Measurements from ENCODE around the gene PRELID2.
"Not testable (repeated sequence)": the region's sequence is repeated elsewhere in the genome, so short reads cannot be mapped to it uniquely, and the experiment has no call there.

Gene PRELID2

GRCh38 chr5:145838276-145838675, 3.1 kb upstream of the PRELID2 start:
- DNase-seq = peak; percentile 81 to 93

GRCh38 chr5:145836241-145836640, 1.1 kb upstream of the PRELID2 start:
- not testable (repeated sequence) for DNase-seq

- peak in 1 of 2 experiments; percentile 32 for DNase-seq
Observed at GRCh38 chr5:145835848-145836239, 702 bp upstream of the PRELID2 start.

DNA sequence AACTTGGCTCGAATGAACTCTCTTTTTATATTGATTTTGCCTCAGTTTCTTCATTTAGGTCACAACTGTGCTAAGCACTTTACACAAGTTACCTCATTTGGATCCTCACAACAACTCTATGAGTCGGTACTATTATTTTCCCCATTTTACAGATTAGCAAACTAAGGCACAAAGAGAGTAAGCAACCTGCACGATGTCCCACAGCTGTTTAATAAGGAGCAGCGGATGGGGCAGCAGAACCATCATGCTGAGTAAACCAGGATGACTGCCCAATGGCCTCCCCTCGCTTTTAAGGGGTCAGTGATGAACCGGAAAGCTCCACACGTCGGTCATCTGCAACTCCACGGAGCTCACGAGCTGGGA, 607 bp downstream of the PRELID2 start:
- DNase-seq = no peak

DNA sequence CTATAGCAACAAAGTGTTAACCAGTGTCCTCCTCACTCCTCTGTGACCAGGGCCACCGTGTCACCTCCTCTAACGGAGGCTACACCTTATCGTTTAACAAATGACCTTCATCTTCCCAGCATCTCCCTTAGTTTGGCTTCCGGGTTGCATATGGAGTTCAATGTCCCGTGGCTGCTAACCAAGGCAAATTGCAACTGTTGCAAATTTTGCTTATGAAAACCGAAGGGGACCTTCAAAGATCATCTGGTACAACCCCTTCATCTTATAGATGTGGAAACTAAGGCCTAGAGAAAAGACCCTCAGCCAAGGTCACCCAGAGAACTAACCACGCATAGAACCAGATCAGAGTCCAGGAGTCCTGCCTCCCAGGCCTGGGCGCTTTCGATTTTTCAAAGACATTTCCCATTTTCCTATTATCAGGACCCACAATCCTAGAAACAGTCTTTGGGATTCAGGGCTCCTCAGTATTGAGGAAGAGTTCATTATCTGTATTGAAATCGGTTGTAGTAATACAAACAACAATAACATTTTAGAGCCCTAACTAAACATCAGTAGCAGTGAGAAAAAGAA, 1.4 kb downstream of the PRELID2 start:
- DNase-seq = no peak

- DNase-seq = no peak
Observed at GRCh38 chr5:145830594-145830993, 4.5 kb downstream of the PRELID2 start.

DNA sequence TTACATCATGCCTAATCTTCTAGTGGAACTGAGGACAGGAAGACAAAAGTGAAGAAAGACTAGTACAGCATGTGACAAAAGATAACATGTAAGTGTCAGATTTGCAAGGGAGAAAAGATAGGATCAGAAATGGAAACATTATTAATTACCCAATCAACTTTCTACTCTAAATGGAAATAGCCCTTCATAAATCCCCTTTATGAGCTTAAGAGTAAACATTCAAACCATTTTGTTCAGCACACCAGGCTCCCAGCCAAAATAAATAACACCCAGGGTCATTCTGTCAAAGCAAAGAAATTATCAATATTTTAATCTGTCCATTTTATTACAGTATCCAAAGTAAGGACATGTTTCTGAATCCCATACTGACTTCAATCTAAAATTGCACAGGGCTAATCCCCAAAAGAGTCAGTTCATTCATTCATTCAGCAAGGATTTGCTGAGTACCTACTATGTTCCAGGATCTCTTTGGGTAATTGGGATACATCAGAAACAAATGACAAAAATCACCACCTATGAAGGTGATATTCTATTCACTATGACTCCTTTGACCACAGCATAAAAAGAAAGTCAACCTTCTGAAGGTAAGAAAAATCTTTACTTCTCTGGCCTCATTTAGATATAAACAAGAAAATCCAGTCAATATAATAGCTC, 5.3 kb downstream of the PRELID2 start:
- no peak for DNase-seq

DNA sequence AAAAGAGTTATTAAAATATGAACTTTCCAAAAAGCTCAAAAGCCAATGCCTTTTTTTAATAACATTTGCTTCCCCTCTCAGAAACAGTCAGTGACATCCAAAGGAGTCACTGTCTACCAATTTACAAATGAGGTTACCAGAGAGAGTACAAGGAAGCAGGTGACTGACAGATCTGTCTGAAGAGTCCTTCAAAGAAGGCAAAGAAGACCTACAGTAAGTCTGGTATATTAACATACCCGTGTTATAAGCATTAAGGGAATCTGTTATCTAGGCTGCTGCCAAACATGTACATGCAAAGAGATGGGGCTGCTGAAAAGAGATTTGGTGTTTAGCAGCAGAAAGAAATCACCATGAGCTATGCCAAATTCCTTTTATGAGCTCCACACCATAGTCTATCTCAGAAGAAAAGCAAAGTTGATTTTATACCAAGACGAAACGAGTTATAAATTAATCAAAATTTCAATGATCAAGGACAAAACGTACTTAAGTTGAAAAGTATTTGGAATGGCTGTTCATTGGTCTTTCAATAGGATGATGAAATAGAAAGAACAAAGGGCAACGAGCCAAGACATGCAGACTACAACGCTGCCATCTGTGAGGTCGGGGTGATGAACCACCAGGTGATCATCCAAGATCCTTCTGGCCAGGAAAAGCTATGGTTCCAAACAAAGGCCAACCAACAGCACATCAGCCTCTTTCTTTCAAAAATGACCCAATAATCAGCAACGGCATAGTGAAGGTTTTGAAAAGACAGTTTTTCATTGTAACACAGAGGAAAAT, 8.1 kb downstream of the PRELID2 start:
- peak in 1 of 2 experiments; percentile 59 for DNase-seq

GRCh38 chr5:145825751-145826180, 9.4 kb downstream of the PRELID2 start:
- DNase-seq = peak; percentile 13 to 49

DNA sequence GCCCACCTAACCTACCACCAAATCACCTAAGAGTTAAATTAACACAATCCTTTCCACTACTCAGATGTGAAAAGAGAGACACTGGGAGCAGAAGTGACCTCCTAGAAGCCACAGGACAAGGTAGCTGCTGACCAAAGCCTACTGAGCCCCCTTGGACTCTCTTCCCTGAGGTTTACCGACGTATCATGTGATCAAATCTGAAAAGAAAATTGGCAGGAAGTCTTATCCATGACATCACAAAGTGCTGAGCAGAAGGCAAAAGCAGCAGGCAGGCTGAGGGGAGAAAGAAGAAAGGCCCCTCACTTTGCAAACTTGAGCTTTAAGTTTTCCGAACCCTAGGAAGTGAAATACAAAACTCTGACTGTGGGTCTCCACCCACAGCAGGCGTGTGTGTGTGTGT, 11.1 kb downstream of the PRELID2 start:
- DNase-seq = no peak

DNA sequence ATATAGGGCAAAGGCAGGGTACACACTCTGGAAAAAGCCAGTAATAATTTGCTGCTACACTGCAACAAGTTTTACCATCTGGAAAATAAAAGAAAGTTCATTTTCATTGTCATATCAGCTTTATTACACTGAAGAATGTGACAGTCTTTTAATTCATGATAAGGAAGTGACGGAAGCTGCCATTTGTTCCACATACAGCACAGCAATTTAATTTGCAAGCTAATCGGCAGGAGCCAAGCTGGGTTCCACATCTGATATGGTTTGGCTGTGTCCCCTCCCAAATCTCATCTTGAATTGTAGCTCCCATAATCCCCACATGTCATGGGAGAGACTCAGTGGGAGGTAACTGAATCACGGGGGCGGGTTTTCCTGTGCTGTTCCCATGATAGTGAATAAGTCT, 16.5 kb downstream of the PRELID2 start:
- DNase-seq = no peak

- peak in 1 of 2 experiments; percentile 13 for DNase-seq
Observed at GRCh38 chr5:145812877-145813276, 22.3 kb downstream of the PRELID2 start.

GRCh38 chr5:145811834-145812625, 23.1 kb downstream of the PRELID2 start:
- peak in 1 of 2 experiments; percentile 49 for DNase-seq

GRCh38 chr5:145806923-145807322, 28.2 kb downstream of the PRELID2 start:
- DNase-seq = no peak

- no peak for DNase-seq
Observed at GRCh38 chr5:145805819-145806218, 29.3 kb downstream of the PRELID2 start.

- DNase-seq = no peak
Observed at GRCh38 chr5:145804701-145805100, 30.4 kb downstream of the PRELID2 start.

GRCh38 chr5:145803112-145804004, 31.8 kb downstream of the PRELID2 start:
- no peak for DNase-seq

- DNase-seq = no peak
Observed at GRCh38 chr5:145801195-145801594, 33.9 kb downstream of the PRELID2 start.

DNA sequence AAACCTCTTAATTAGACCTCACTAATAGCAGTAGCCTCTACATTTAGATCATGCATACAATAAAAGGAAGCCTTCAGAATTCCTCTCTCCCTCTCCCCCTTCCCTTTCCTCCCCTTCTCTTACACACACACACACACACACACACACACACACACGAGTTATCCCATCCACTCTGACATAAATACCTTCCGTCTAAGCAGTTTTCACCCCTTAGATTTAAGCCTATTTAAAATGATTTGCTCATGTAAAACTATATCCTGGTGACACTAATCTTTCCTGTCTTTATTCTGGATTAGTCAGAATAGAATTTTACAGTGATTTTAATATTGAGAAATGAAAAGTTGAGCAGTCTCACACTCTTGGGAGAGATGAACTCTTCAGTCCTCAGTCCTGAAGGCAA, 35.0 kb downstream of the PRELID2 start:
- DNase-seq = no peak

- DNase-seq = not testable (repeated sequence)
Observed at GRCh38 chr5:145798503-145798902, 36.6 kb downstream of the PRELID2 start.

- no peak for DNase-seq
Observed at GRCh38 chr5:145797336-145797735, 37.8 kb downstream of the PRELID2 start.

GRCh38 chr5:145796318-145796717, 38.8 kb downstream of the PRELID2 start:
- DNase-seq = no peak

Measured in NCI-H524 (cell line).